C4-2B (cell line): ENCODE data around the gene AIG1.

Source experiments
- CTCF ChIP-seq: fragments of 450-650 bp; conservative IDR thresholded peaks from 2 replicates; pipeline ENCODE4 v1.5.1; 2017; ENCODE audit warnings: mild to moderate bottlenecking
- ZFX ChIP-seq: fragments of 450-650 bp; IDR thresholded peaks from 2 replicates; pipeline ENCODE4 v1.6.1; 2017

- no peak for TF ChIP-seq CTCF
- TF ChIP-seq ZFX: no peak
Measured at GRCh38 chr6:143164565-143165105, 103.9 kb downstream of the AIG1 start.
